Left lung (tissue), 10 donors: ENCODE results near the gene HS3ST3A1. TPM values are rescaled to one million over a fixed set of nuclear protein-coding genes. Genes with fewer than 3 reads are reported as not detected.

Source experiments
- ATAC-seq: fragments of 200-7000 bp; cut with Tn5 transposase; one replicate; pipeline ENCODE4 v1.9.1; 2020; ENCODE audit warnings: moderate library complexity
- DNase-seq, 4 donors: peaks; one replicate each; pipeline ENCODE4 v3.0.0-alpha.2; 2013 to 2020
- H3K27ac ChIP-seq, 2 donors: fragments of 200-600 bp; sonication (generic) in 1 of 2; one replicate each; pipeline versions ENCODE4 v1.5.0 to v1.8.0; 2020 to 2021
- H3K27me3 ChIP-seq, 2 donors: fragments of 200-600 bp; sonication (generic) in 1 of 2; one replicate each; pipeline versions ENCODE4 v1.5.0 to v1.8.0; 2020 to 2021
- H3K36me3 ChIP-seq, 2 donors: fragments of 200-600 bp; sonication (generic) in 1 of 2; one replicate each; pipeline versions ENCODE4 v1.5.0 to v1.8.0; 2020 to 2021
- H3K4me1 ChIP-seq, 2 donors: fragments of 200-600 bp; one replicate each; pipeline ENCODE4 v1.8.0; 2021
- H3K4me3 ChIP-seq, 2 donors: fragments of 200-600 bp; sonication (generic) in 1 of 2; one replicate each; pipeline versions ENCODE4 v1.5.0 to v1.8.0; 2020 to 2021; ENCODE audit warnings: mild to moderate bottlenecking in 1 of 2
- H3K9me3 ChIP-seq, 2 donors: fragments of 200-600 bp; sonication (generic) in 1 of 2; one replicate each; pipeline versions ENCODE4 v1.5.0 to v1.8.0; 2020 to 2021
- CTCF ChIP-seq, 2 donors: fragments of 200-600 bp; sonication (generic) in 1 of 2; IDR thresholded peaks; one replicate each; pipeline versions ENCODE4 v1.5.0 to v1.8.0; 2021; ENCODE audit warnings: antibody characterized with exemption in 2 of 2
- intact Hi-C, 2 donors: fragments of 100-400 bp; cut with DNase I; formaldehyde crosslinking; loops; one replicate each; pipeline versions ENCODE4 v1.11.2 to v1.14.2; 2022
- polyA plus RNA-seq, 6 donors: library from polyadenylated mRNA; unstranded; fragments of 120-200 nt; gene quantifications; one replicate each; pipeline ENCODE4 v1.2.1, GENCODE V29; 2013; ENCODE audit not compliant: insufficient read length in 6 of 6
- total RNA-seq, 2 donors: library from RNA; stranded (reverse); fragmentation: NEBNext Ultra II Directional; extraction: Animal tissue kit (Norgen Biotek cat#: 25700); gene quantifications; one replicate each; pipeline ENCODE4 v1.2.1, GENCODE V29; 2021
- donor health status: DM: no; HTN: yes; CAD: no.
- donor health status: DM: no; HTN: no; CAD: no.

Gene HS3ST3A1
- total and polyA plus RNA-seq, 8 donors: 2.7 to 9.5 (median 4.5) TPM

- Histone ChIP-seq H3K27me3 (no peaks in the 10 kb centered on the region), H3K27ac (peak overlapping the region in 1 of 2 donors; percentile 59), H3K36me3 (no peaks in the 10 kb centered on the region), H3K9me3 (peaks cover 0 to 5% of the 10 kb centered on the region in 2 donors), H3K4me1 (no peaks in the 10 kb centered on the region), H3K4me3 (no peak overlapping the region)
- TF ChIP-seq CTCF (IDR thresholded peaks at IDR 0.05): no peak
- intact Hi-C loops: no loop called here
- DNase-seq (no peak), ATAC-seq (peak; percentile 82)
Measured at GRCh38 chr17:13561606-13562270, 40.0 kb downstream of the HS3ST3A1 start.

GRCh38 chr17:13560935-13561334 is 40.8 kb downstream of the HS3ST3A1 start:
- no peaks in the 10 kb centered on the region for H3K4me1 ChIP-seq
- no peak overlapping the region for H3K27ac ChIP-seq
- DNase-seq: no peak
- H3K9me3 ChIP-seq: no peaks in the 10 kb centered on the region
- H3K36me3 ChIP-seq: no peaks in the 10 kb centered on the region
- H3K27me3 ChIP-seq: no peaks in the 10 kb centered on the region
- no peak overlapping the region for H3K4me3 ChIP-seq
- intact Hi-C loops: no loop called here
- ATAC-seq: no peak
- no peak for TF ChIP-seq CTCF (IDR thresholded peaks at IDR 0.05)

DNA sequence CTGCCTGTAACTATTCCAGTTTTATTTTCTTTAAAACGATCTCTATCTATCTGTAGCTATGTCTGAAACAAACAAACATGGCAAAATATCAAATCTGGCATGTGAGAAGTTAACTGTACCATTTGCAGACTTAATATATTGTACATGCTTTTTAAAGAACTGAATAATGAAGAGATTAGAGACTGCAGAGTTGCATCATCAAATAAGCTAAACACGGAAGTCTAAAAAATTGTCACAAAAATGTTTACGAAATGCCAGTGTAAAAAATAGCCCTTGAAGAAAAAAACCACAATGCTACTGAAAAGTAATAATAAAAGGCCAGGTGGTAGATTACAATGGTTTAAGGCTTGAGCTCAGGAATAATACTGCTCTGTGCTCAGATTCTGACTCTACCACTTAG is 43.1 kb downstream of the HS3ST3A1 start:
- TF ChIP-seq CTCF (IDR thresholded peaks at IDR 0.05): no peak
- Histone ChIP-seq H3K27me3 (no peaks in the 10 kb centered on the region), H3K4me3 (no peak overlapping the region), H3K9me3 (no peaks in the 10 kb centered on the region), H3K27ac (no peak overlapping the region), H3K36me3 (no peaks in the 10 kb centered on the region), H3K4me1 (no peaks in the 10 kb centered on the region)
- DNase-seq (no peak), ATAC-seq (no peak)
- intact Hi-C loops: no loop called here

DNA sequence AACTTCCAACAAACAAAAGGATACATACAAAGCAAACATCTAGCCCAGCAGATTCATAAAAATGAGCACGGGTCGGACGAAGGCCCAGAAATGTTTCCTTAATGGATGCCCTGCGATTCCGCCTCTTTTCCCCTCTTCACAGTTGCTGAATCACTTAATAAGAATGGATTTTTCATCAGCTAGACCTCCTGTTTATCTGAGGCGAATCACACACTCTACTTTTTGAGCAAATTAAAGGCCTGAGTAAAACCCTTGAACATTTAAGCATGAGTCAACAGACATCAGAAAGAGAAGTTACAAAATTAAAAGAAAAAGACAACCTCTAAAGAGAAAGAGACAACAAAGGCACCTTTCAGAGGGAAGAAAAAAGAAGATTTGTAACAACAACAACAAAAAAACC is 44.7 kb downstream of the HS3ST3A1 start:
- no peaks in the 10 kb centered on the region for H3K4me1 ChIP-seq
- no peak for DNase-seq
- intact Hi-C loops: no loop called here
- no peak for TF ChIP-seq CTCF (IDR thresholded peaks at IDR 0.05)
- H3K9me3 ChIP-seq: no peaks in the 10 kb centered on the region
- H3K4me3 ChIP-seq: no peak overlapping the region
- H3K27me3 ChIP-seq: no peaks in the 10 kb centered on the region
- no peak overlapping the region for H3K27ac ChIP-seq
- no peaks in the 10 kb centered on the region for H3K36me3 ChIP-seq
- ATAC-seq: no peak

DNA sequence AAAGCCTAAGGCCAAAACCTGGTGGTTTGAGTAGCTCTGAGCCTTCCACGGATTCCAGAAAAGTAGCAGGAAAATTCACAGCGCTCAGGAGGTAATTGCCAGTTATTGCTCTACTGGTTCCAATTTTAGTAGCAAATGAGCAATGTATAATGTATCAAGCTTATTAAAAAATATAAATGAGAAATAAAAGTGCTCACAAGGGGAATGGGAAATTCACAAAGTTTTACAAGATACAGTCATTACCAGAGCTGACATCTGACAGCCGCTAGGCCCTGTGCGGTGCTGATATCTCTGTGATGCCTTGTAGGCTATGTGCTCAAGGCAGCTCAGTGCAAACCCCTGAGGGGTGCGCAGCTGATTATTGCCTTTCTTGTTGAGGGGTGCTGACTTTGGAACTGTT is 47.5 kb downstream of the HS3ST3A1 start:
- no peak for DNase-seq
- H3K27me3 ChIP-seq: no peaks in the 10 kb centered on the region
- H3K4me1 ChIP-seq: no peaks in the 10 kb centered on the region
- H3K9me3 ChIP-seq: peaks cover 0 to 2% of the 10 kb centered on the region in 2 donors
- no peak for ATAC-seq
- TF ChIP-seq CTCF (IDR thresholded peaks at IDR 0.05): no peak
- H3K27ac ChIP-seq: no peak overlapping the region
- no peak overlapping the region for H3K4me3 ChIP-seq
- H3K36me3 ChIP-seq: no peaks in the 10 kb centered on the region
- intact Hi-C loops: no loop called here
